Esophagus muscularis mucosa (tissue), 4 donors: ENCODE data around the gene CST1. TPM values are rescaled to one million over a fixed set of nuclear protein-coding genes. Genes with fewer than 3 reads are reported as not detected.
"Not testable (repeated sequence)": the region's sequence is repeated elsewhere in the genome, so short reads cannot be mapped to it uniquely, and the experiment has no call there.

Experiments
- DNase-seq: peaks from one replicate; pipeline ENCODE4 v3.0.0-alpha.2; 2017; ENCODE audit errors: extremely low spot score
- H3K27ac ChIP-seq, 4 donors: fragments of 200-600 bp; sonication (generic); replicated peaks in 1 of 4; 1 replicate in 3 of 4; 2 replicates in 1 of 4; pipeline ENCODE4 v1.5.1; 2016 to 2019; ENCODE audit warnings: mild to moderate bottlenecking in 1 of 4
- H3K27me3 ChIP-seq, 4 donors: fragments of 200-600 bp; sonication (generic); one replicate each; pipeline versions ENCODE4 v1.5.1 to v1.6.0; 2016 to 2019
- H3K36me3 ChIP-seq, 4 donors: fragments of 200-600 bp; sonication (generic); one replicate each; pipeline ENCODE4 v1.5.1; 2016 to 2019
- H3K4me1 ChIP-seq, 4 donors: fragments of 200-600 bp; sonication (generic); one replicate each; pipeline ENCODE4 v1.5.1; 2016 to 2019
- H3K4me3 ChIP-seq, 4 donors: fragments of 200-600 bp; sonication (generic); 1 replicate in 2 of 4; 2 replicates in 2 of 4; pipeline ENCODE4 v1.5.1; 2016 to 2019; ENCODE audit warnings: mild to moderate bottlenecking in 4 of 4, moderate library complexity in 1 of 4
- H3K9me3 ChIP-seq, 4 donors: fragments of 200-600 bp; sonication (generic); 1 replicate in 3 of 4; 2 replicates in 1 of 4; pipeline ENCODE4 v1.5.1; 2016 to 2019
- CTCF ChIP-seq, 3 experiments: fragments of 200-600 bp in 2 of 3; fragments of 450-650 bp in 1 of 3; sonication (generic) in 2 of 3; IDR thresholded peaks; one replicate each; pipeline ENCODE4 v1.5.1; 2017 to 2019; ENCODE audit warnings: antibody characterized with exemption in 3 of 3, mild to moderate bottlenecking in 2 of 3, moderate library complexity in 1 of 3
- EP300 ChIP-seq: sonication (generic); formaldehyde crosslinking; IDR thresholded peaks from one replicate; pipeline ENCODE4 v1.6.1; 2017; ENCODE audit warnings: antibody characterized with exemption
- POLR2A ChIP-seq: fragments of 450-650 bp; IDR thresholded peaks from one replicate; pipeline ENCODE4 v1.6.1; 2017; ENCODE audit warnings: antibody characterized with exemption, moderate library complexity, mild to moderate bottlenecking, low read depth
- POLR2AphosphoS5 ChIP-seq, 2 donors: sonication (generic); formaldehyde crosslinking; IDR thresholded peaks; one replicate each; pipeline ENCODE4 v1.6.1; 2017; ENCODE audit warnings: antibody characterized with exemption in 2 of 2
- WGBS: methylation state at CpG from one replicate; pipeline ENCODE4 v1.1.5; 2018; 5-methylcytosine and 5-hydroxymethylcytosine counted together
- intact Hi-C: fragments of 100-400 bp; cut with DNase I; formaldehyde crosslinking; loops from one replicate; pipeline ENCODE4 v1.15.1; 2023
- total RNA-seq, 4 donors: library from RNA; depleted of rRNA; stranded (reverse); fragments of >200 nt; gene quantifications; one replicate each; pipeline versions ENCODE4 v1.1.0 to v1.2.1, GENCODE V29; 2016

CST1 gene
- total RNA-seq: not detected

- H3K27ac ChIP-seq, intact Hi-C loops, H3K9me3 ChIP-seq: not testable (repeated sequence)
Observed at GRCh38 chr20:23750786-23751185, at the start of gene CST1. Gene CST1 (minus strand): TSS chr20:23750935. CDS start chr20:23750866, 69 bp downstream.

GRCh38 chr20:23799216-23799847, 48.6 kb upstream of the CST1 start:
- DNase-seq, H3K36me3 ChIP-seq, H3K9me3 ChIP-seq, H3K27ac ChIP-seq, H3K4me3 ChIP-seq, H3K27me3 ChIP-seq, H3K4me1 ChIP-seq: not testable (repeated sequence)
- TF ChIP-seq CTCF (IDR thresholded peaks at IDR 0.05): peak; percentile 66 to 78 (median 71)
- 78% methylated on average over 3 of the region's 4 CpGs for WGBS
- intact Hi-C loops: loop anchor here (5.0 kb wide), 1 partner anchor 138 kb away; no protein-coding TSS in a partner anchor

More at GRCh38 chr20:23750786-23751185, at the start of gene CST1:
- H3K4me3 ChIP-seq, H3K4me1 ChIP-seq, H3K36me3 ChIP-seq, DNase-seq: not testable (repeated sequence)
- H3K27me3 ChIP-seq: peaks cover 0 to 11% (median 0%) of the 10 kb centered on the region in 4 donors
- WGBS: 45% methylated on average over 3 of the region's 3 CpGs

GRCh38 chr20:23795526-23795925, 44.8 kb upstream of the CST1 start:
- Histone ChIP-seq H3K27ac (no peak overlapping the region), H3K4me3 (no peak overlapping the region), H3K4me1 (peaks cover 0 to 5% (median 0%) of the 10 kb centered on the region in 4 donors), H3K9me3 (no peaks in the 10 kb centered on the region), H3K27me3 (peaks cover 0 to 5% (median 0%) of the 10 kb centered on the region in 4 donors), H3K36me3 (no peaks in the 10 kb centered on the region)
- no peak for TF ChIP-seq EP300
- no peak for TF ChIP-seq POLR2A
- TF ChIP-seq POLR2AphosphoS5 (IDR thresholded peaks at IDR 0.05): no peak
- TF ChIP-seq CTCF (IDR thresholded peaks at IDR 0.05): no peak
- DNase-seq: no peak
- intact Hi-C loops: loop anchor here (5.0 kb wide), 1 partner anchor 142 kb away; no protein-coding TSS in a partner anchor
- WGBS: 84% methylated on average over 3 of the region's 3 CpGs

GRCh38 chr20:23794841-23795240, 44.1 kb upstream of the CST1 start:
- Histone ChIP-seq H3K9me3 (no peaks in the 10 kb centered on the region), H3K4me1 (peaks cover 0 to 5% (median 0%) of the 10 kb centered on the region in 4 donors), H3K27me3 (peaks cover 0 to 5% (median 0%) of the 10 kb centered on the region in 4 donors), H3K27ac (no peak overlapping the region), H3K4me3 (no peak overlapping the region), H3K36me3 (no peaks in the 10 kb centered on the region)
- DNase-seq: no peak
- 39% methylated on average over 7 of the region's 7 CpGs for WGBS
- no peak for TF ChIP-seq CTCF (IDR thresholded peaks at IDR 0.05)
- no peak for TF ChIP-seq POLR2AphosphoS5 (IDR thresholded peaks at IDR 0.05)
- TF ChIP-seq POLR2A: no peak
- no peak for TF ChIP-seq EP300
- intact Hi-C loops: loop anchor here (5.0 kb wide), 1 partner anchor 142 kb away; no protein-coding TSS in a partner anchor

GRCh38 chr20:23794065-23794464, 43.3 kb upstream of the CST1 start:
- peak; percentile 79 for DNase-seq
- intact Hi-C loops: no loop called here
- 91% methylated on average over 4 of the region's 7 CpGs for WGBS
- Histone ChIP-seq H3K9me3 (no peaks in the 10 kb centered on the region), H3K27me3 (peaks cover 0 to 5% (median 0%) of the 10 kb centered on the region in 4 donors), H3K27ac (no peak overlapping the region), H3K4me1 (no peaks in the 10 kb centered on the region), H3K4me3 (no peak overlapping the region), H3K36me3 (no peaks in the 10 kb centered on the region)
- TF ChIP-seq EP300: no peak
- TF ChIP-seq POLR2A: no peak
- TF ChIP-seq POLR2AphosphoS5 (IDR thresholded peaks at IDR 0.05): no peak
- no peak for TF ChIP-seq CTCF (IDR thresholded peaks at IDR 0.05)
